ENCODE measurements around the gene AIPL1. TPM values are rescaled to one million over a fixed set of nuclear protein-coding genes. Genes with fewer than 3 reads are reported as not detected.

The AIPL1 gene
- total and polyA plus RNA-seq, 2 donors (not counting 1 experiment from before 2014, with no cell fraction given): not detected

DNA sequence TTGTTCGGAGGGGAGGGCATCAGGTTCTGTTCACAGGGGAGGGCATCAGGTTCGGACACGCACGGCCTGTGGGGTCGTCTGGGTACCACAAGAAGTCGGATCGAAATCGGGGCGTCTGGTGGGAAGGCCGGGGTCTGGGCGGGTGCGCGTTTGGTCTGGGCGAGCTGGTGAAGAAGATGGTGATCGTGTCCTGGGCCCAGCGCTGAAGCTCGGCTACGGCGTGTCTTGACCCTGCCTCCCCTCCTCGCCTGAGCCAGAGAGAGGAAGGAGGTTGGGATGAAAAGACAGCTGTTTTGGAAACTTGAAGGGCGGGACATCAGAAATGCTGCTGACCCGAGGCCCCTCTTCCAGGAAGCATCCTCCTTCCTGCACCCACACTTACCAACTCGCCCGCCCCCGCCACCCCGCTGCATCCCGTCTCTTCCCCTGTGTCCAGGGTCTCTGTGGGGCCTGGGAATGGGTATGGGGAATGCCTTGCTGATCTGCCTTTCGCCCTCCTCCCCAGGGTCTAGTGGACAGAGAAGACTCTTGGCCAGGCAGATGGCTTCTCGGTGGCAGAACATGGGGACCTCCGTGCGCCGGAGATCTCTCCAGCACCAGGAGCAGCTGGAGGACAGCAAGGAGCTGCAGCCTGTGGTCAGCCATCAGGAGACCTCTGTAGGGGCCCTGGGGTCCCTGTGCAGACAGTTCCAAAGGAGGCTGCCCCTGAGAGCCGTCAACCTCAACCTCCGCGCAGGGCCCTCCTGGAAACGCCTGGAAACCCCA, 9.8 kb upstream of the AIPL1 start:
- TF ChIP-seq, protein P1, sequence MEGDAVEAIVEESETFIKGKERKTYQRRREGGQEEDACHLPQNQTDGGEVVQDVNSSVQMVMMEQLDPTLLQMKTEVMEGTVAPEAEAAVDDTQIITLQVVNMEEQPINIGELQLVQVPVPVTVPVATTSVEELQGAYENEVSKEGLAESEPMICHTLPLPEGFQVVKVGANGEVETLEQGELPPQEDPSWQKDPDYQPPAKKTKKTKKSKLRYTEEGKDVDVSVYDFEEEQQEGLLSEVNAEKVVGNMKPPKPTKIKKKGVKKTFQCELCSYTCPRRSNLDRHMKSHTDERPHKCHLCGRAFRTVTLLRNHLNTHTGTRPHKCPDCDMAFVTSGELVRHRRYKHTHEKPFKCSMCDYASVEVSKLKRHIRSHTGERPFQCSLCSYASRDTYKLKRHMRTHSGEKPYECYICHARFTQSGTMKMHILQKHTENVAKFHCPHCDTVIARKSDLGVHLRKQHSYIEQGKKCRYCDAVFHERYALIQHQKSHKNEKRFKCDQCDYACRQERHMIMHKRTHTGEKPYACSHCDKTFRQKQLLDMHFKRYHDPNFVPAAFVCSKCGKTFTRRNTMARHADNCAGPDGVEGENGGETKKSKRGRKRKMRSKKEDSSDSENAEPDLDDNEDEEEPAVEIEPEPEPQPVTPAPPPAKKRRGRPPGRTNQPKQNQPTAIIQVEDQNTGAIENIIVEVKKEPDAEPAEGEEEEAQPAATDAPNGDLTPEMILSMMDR (IDR thresholded peaks at IDR 0.05): no peak
- TF ChIP-seq EZH2 (IDR thresholded peaks at IDR 0.05; ENCODE audit: borderline replicate concordance, insufficient read depth, low read depth, low read length, poor library complexity, severe bottlenecking): no peak
- Mint-ChIP-seq H3K4me1 (peaks cover 12% of the 10 kb centered on the region), H3K9me3 (ENCODE audit: insufficient read depth) (no peaks in the 10 kb centered on the region), H3K27me3 (peaks cover 12% of the 10 kb centered on the region), H3K27ac (peak overlapping the region; percentile 64), H3K4me3 (peak overlapping the region; percentile 84)
- H3K4me1 ChIP-seq (ENCODE audit: control insufficient read depth in 2 of 2, insufficient read depth in 2 of 2, low read length in 2 of 2): peaks cover 5 to 14% of the 10 kb centered on the region in 2 donors
- no peak for ATAC-seq (ENCODE audit: low read depth)
- POLR2A ChIA-PET: interaction anchor here (0.8 kb wide), 1 partner anchor 11 kb away, joined by 4 read pairs; no protein-coding TSS in a partner anchor
- no peak for DNase-seq
- H3K79me2 ChIP-seq (ENCODE audit: control insufficient read depth, insufficient read depth, low read length): no peaks in the 10 kb centered on the region
- WGBS (ENCODE audit: insufficient coverage): 47% methylated on average over 29 of the region's 36 CpGs
- CTCF ChIA-PET: interaction anchor here (2.8 kb wide), 1 partner anchor 9 kb away, joined by 13 read pairs; no protein-coding TSS in a partner anchor
- H3K9ac ChIP-seq (ENCODE audit: low read length): peak overlapping the region; percentile 74
- no peak overlapping the region for H3K27ac ChIP-seq (ENCODE audit: low read length in 2 of 2)
- H4K20me1 ChIP-seq (ENCODE audit: control insufficient read depth, insufficient read depth, low read length, poor library complexity, severe bottlenecking): no peaks in the 10 kb centered on the region
- peaks cover 0 to 4% (median under 1%) of the 10 kb centered on the region in 4 experiments for H3K27me3 ChIP-seq (replicated peaks in 1 of 4; ENCODE audit: control extremely low read depth in 1 of 4, control insufficient read depth in 3 of 4, insufficient read depth in 4 of 4, low read length in 3 of 4)
- peak overlapping the region; percentile 99 for H3K4me2 ChIP-seq (replicated peaks; ENCODE audit: low read depth, low read length, poor library complexity, severe bottlenecking)
- intact Hi-C loops (cut with micrococcal nuclease): loop anchor here (1.0 kb wide), 2 partner anchors 196 to 860 kb away; partner anchors contain the start of genes KIAA0753 and NLRP1
- peak overlapping the region in 4 of 5 experiments; percentile 49 to 74 (median 62) for H3K4me3 ChIP-seq (ENCODE audit: control extremely low read depth in 1 of 5, extremely low read depth in 1 of 5, insufficient read depth in 1 of 5, low read depth in 2 of 5, low read length in 4 of 5)
- no peaks in the 10 kb centered on the region for H3K36me3 ChIP-seq (replicated peaks in 1 of 2; ENCODE audit: control extremely low read depth in 1 of 2, control insufficient read depth in 1 of 2, extremely low read depth in 1 of 2, insufficient read depth in 2 of 2, low read length in 1 of 2)
- peak overlapping the region; percentile 98 for H2AFZ ChIP-seq (ENCODE audit: insufficient read depth, low read depth, low read length, poor library complexity, severe bottlenecking)
- H3K9me3 ChIP-seq (ENCODE audit: control extremely low read depth in 1 of 3, control insufficient read depth in 2 of 3, insufficient read depth in 1 of 3, low read length in 2 of 3): no peaks in the 10 kb centered on the region
